ENCODE measurements around the gene METTL1.
"Not testable (repeated sequence)": the region's sequence is repeated elsewhere in the genome, so short reads cannot be mapped to it uniquely, and the experiment has no call there.

METTL1 gene

GRCh38 chr12:57771873-57772428 lies at the start of gene METTL1:
Gene METTL1, minus strand, starts transcription at chr12:57772105. Its CDS starts 22 bp downstream, at chr12:57772083.
- H3K4me1 Mint-ChIP-seq: peaks cover 17 to 38% of the 10 kb centered on the region in 2 donors
- H3K27me3 Mint-ChIP-seq: peaks cover 4 to 7% of the 10 kb centered on the region in 2 donors
- peak; percentile 91 to 93 for ATAC-seq (replicated peaks)
- H3K9me3 Mint-ChIP-seq: no peaks in the 10 kb centered on the region
- DNase-seq: peak; percentile 93
- peak within 1 kb of the TSS; percentile 97 to 99 for H3K4me3 Mint-ChIP-seq
- H3K27ac Mint-ChIP-seq: peak within 1 kb of the TSS; percentile 99
- peaks cover 37 to 55% of the 10 kb centered on the region in 2 donors for H3K36me3 Mint-ChIP-seq

GRCh38 chr12:57821015-57821414 lies 49.1 kb upstream of the METTL1 start:
- H3K36me3 Mint-ChIP-seq: peaks cover 27 to 46% of the 10 kb centered on the region in 2 donors
- not testable (repeated sequence) for ATAC-seq (replicated peaks); H3K27me3 Mint-ChIP-seq; H3K9me3 Mint-ChIP-seq; H3K4me3 Mint-ChIP-seq; DNase-seq; H3K4me1 Mint-ChIP-seq
- H3K27ac Mint-ChIP-seq: peak overlapping the region; percentile 56

GRCh38 chr12:57820119-57820518 lies 48.2 kb upstream of the METTL1 start:
- DNase-seq; H3K4me3 Mint-ChIP-seq; H3K4me1 Mint-ChIP-seq; ATAC-seq (replicated peaks); H3K27me3 Mint-ChIP-seq; H3K9me3 Mint-ChIP-seq; H3K27ac Mint-ChIP-seq: not testable (repeated sequence)
- H3K36me3 Mint-ChIP-seq: peaks cover 20 to 39% of the 10 kb centered on the region in 2 donors

GRCh38 chr12:57817990-57818331 lies 46.1 kb upstream of the METTL1 start:
- H3K36me3 Mint-ChIP-seq: peaks cover 19 to 26% of the 10 kb centered on the region in 2 donors
- not testable (repeated sequence) for H3K9me3 Mint-ChIP-seq; H3K27me3 Mint-ChIP-seq; H3K4me3 Mint-ChIP-seq; H3K27ac Mint-ChIP-seq; ATAC-seq (replicated peaks); DNase-seq; H3K4me1 Mint-ChIP-seq

GRCh38 chr12:57817261-57817989 lies 45.5 kb upstream of the METTL1 start:
- ATAC-seq (replicated peaks): no peak
- Mint-ChIP-seq H3K27ac (peak overlapping the region; percentile 14), H3K27me3 (no peaks in the 10 kb centered on the region), H3K4me3 (no peak overlapping the region), H3K36me3 (peaks cover 19 to 22% of the 10 kb centered on the region in 2 donors), H3K9me3 (no peaks in the 10 kb centered on the region), H3K4me1 (no peaks in the 10 kb centered on the region)
- no peak for DNase-seq

GRCh38 chr12:57816855-57817151 lies 44.9 kb upstream of the METTL1 start:
- H3K27me3 Mint-ChIP-seq: no peaks in the 10 kb centered on the region
- DNase-seq: no peak
- H3K36me3 Mint-ChIP-seq: peaks cover 20 to 21% of the 10 kb centered on the region in 2 donors
- H3K9me3 Mint-ChIP-seq: no peaks in the 10 kb centered on the region
- no peak overlapping the region for H3K4me3 Mint-ChIP-seq
- ATAC-seq (replicated peaks): no peak
- H3K4me1 Mint-ChIP-seq: no peaks in the 10 kb centered on the region
- no peak overlapping the region for H3K27ac Mint-ChIP-seq

- Mint-ChIP-seq H3K27ac (no peak overlapping the region), H3K4me1 (no peaks in the 10 kb centered on the region), H3K9me3 (no peaks in the 10 kb centered on the region), H3K27me3 (no peaks in the 10 kb centered on the region), H3K36me3 (peaks cover 19 to 25% of the 10 kb centered on the region in 2 donors), H3K4me3 (no peak overlapping the region)
- no peak for ATAC-seq (replicated peaks)
- no peak for DNase-seq
These were observed 44.3 kb upstream of the METTL1 start for GRCh38 chr12:57816001-57816854.

GRCh38 chr12:57815177-57816000 lies 43.5 kb upstream of the METTL1 start:
- H3K27me3 Mint-ChIP-seq: no peaks in the 10 kb centered on the region
- ATAC-seq (replicated peaks): no peak
- no peak overlapping the region for H3K27ac Mint-ChIP-seq
- H3K36me3 Mint-ChIP-seq: peaks cover 19 to 20% of the 10 kb centered on the region in 2 donors
- DNase-seq: no peak
- no peak overlapping the region for H3K4me3 Mint-ChIP-seq
- no peaks in the 10 kb centered on the region for H3K9me3 Mint-ChIP-seq
- no peaks in the 10 kb centered on the region for H3K4me1 Mint-ChIP-seq

- H3K4me3 Mint-ChIP-seq: no peak overlapping the region
- H3K36me3 Mint-ChIP-seq: peaks cover 20% of the 10 kb centered on the region in 2 donors
- no peak for ATAC-seq (replicated peaks)
- H3K27me3 Mint-ChIP-seq: no peaks in the 10 kb centered on the region
- no peaks in the 10 kb centered on the region for H3K4me1 Mint-ChIP-seq
- no peak overlapping the region for H3K27ac Mint-ChIP-seq
- DNase-seq: no peak
- H3K9me3 Mint-ChIP-seq: no peaks in the 10 kb centered on the region
These were observed 42.3 kb upstream of the METTL1 start for GRCh38 chr12:57813971-57814772.

GRCh38 chr12:57813111-57813970 lies 41.4 kb upstream of the METTL1 start:
- Mint-ChIP-seq H3K4me1 (no peaks in the 10 kb centered on the region), H3K27me3 (no peaks in the 10 kb centered on the region), H3K27ac (no peak overlapping the region), H3K4me3 (no peak overlapping the region), H3K36me3 (peaks cover 12 to 15% of the 10 kb centered on the region in 2 donors), H3K9me3 (no peaks in the 10 kb centered on the region)
- no peak for DNase-seq
- ATAC-seq (replicated peaks): no peak

GRCh38 chr12:57811028-57811755 lies 39.3 kb upstream of the METTL1 start:
- ATAC-seq (replicated peaks) (no peak), DNase-seq (no peak)
- H3K27me3 Mint-ChIP-seq: no peaks in the 10 kb centered on the region
- no peaks in the 10 kb centered on the region for H3K4me1 Mint-ChIP-seq
- H3K9me3 Mint-ChIP-seq: no peaks in the 10 kb centered on the region
- peaks cover 13% of the 10 kb centered on the region in 2 donors for H3K36me3 Mint-ChIP-seq
- H3K4me3 Mint-ChIP-seq: no peak overlapping the region
- no peak overlapping the region for H3K27ac Mint-ChIP-seq

- Mint-ChIP-seq H3K27me3 (no peaks in the 10 kb centered on the region), H3K4me1 (no peaks in the 10 kb centered on the region), H3K4me3 (no peak overlapping the region), H3K36me3 (peaks cover 13 to 14% of the 10 kb centered on the region in 2 donors), H3K9me3 (no peaks in the 10 kb centered on the region), H3K27ac (no peak overlapping the region)
- ATAC-seq (replicated peaks) (no peak), DNase-seq (no peak)
These were observed 38.5 kb upstream of the METTL1 start for GRCh38 chr12:57810450-57810849.
